Activated CD4-positive, alpha-beta T cell treated with anti-CD3 and anti-CD28 coated beads, Interleukin-2, amount 50 U/mL, for 4 hours (primary cell): ENCODE results near the gene TRPV6.

Experiments used
- DNase-seq, 2 experiments: peaks; one replicate each; pipeline ENCODE4 v3.0.0-alpha.2; 2020

TRPV6 gene

DNA sequence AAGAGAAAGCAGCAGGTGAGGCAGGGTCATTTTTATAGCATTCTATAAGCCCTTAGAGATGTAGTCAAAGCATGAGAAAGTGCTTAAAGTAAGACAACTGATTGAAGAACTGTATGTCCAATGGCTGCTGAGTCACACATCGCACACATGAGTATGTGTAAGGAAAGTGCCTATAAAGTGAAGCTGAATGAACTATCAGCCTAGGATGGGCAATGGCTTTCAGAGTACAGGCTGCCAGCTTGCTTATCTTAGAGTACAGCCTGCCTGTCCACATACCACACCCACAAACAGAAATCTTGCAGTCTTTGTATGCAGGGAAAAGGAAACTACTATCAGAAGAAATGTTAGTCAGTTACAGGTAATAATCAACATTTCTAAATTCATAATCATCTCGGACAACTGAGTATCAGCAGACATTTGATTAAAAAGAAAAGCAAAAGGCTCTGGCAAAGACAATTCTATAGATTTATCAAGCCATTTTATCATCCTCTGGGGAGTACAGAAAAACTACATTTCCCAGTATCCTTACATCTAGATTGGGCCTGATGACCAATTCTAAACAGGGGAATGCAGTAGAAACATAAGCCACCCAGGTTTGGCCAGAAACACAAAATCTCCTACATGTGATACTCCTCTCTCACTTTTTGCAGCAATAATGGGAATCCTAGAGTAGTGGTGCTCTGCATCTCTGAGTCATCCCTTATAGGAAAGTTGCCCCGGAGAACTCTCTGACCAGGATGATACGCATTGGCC, 46.9 kb downstream of the TRPV6 start:
- DNase-seq, result no peak

DNA sequence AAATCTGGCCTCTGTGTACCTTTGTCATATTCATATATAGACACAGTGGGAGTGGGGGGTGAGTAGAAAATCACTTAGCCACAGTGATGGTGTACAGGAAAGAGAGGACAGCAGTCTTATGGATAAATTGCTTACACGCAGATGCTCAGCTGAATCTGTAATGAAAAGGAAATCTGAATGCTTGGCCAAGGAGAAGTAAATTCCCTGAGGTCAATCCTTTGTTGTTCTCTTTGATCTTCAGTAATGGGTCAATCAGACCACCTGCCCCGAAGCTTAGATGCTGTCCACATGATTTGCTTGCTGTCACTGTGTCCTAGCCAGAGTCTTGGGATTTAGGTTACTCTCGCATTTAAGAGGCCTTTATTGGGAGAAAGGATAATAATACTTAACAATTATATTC, 49.1 kb downstream of the TRPV6 start:
- no peak for DNase-seq

DNA sequence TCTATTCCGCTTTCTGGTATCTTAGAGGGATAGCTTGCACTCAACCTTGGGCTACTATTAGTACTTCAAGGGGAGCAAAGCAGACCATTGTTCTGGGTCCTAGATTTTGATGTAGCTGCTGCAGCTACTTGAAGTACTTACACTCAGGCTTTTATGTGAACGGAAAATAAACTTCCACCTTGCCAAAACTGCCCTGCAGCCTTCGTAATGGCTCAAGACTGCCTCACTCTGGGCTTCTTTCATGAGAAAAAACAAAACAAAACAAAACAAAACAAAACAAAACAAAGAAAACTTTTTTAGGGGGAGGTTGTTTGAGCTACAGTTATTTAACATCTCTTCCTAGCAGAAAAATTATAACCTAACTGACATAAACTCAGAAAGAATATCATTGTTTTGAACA, 50.1 kb downstream of the TRPV6 start:
- DNase-seq, result no peak

DNA sequence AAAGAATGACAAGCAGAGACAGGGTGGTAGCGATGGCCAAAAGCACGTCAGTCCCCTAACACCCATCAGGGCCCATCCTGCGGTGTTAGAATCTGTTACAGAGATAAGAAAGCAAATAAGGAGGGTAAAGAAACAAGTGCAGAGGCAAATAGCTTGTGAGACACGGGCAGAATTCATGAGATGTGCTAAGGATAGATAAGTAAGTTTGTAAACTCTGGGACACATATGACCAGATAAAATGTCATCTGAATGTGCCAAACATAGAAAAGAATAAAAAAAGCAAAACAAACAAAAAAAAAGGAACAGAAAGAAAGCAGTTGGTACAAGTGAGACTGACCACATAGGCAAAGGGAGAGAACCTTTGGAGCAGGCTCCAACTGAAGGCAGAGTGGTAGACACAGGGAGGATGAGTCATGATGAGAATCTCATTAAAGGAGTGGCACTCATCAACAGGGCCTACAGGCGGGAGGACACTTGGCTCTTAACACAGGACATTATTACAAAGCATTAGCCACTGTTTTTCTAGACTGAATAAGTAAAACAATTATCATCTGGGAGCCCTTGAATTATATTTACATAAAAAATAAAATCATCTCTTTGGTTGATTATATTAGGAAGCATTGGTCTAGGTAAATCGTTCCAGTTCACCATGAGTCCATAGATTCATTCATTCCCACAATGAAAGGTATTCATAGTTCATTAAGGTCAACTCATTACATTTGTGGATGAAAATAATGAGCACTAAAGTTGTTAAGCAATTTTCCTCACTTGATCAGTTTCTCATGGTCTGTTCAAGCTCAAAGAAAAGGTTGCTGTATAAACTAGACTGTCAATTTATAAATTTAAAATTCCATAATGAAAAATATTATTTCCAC, 52.1 kb downstream of the TRPV6 start:
- no peak for DNase-seq

DNA sequence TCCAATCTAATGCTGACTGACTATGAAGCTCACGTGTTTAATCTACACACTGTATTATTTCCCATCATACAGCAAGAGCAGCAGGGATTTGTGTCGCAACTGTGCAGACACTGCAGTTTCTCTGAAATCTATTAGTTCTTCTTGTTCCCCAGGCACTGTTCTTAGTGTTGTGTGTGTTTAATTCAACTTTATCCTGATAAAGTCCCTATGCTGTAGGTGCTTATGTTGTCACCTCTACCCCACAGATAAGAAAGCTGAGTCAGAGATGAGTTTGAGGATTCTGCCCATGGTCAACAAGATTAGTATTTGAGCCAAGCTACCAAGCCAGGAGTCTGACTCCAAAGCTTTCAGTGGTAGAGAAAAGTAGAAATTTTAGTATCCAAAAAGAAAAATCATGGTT, 53.1 kb downstream of the TRPV6 start:
- DNase-seq, result no peak

DNA sequence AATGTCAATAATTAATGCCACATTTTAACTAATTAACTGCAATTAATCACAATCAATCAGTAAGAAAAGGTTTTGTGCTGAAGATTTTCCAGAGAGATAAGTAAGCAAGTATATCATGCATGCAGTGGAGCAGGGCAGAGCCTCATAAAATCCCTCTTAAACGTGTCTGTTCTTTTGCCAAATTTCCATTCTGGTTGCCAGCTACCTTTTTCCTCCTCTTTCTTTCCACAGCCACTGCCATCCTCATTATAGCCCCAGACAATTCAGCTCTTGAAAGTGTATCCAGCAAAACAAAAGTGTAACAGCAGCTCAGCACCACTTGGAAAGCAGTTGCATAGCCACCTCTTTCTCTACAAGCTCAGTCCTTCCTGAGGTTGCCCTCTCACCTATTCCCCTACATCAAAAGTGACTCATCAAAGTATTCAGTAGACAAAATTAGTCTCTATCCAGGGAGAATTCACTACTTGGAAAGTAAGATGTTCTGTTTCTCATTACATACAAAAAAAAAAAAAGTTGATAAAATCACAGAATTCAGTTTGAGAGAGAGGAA, 57.5 kb downstream of the TRPV6 start:
- DNase-seq, result no peak

DNA sequence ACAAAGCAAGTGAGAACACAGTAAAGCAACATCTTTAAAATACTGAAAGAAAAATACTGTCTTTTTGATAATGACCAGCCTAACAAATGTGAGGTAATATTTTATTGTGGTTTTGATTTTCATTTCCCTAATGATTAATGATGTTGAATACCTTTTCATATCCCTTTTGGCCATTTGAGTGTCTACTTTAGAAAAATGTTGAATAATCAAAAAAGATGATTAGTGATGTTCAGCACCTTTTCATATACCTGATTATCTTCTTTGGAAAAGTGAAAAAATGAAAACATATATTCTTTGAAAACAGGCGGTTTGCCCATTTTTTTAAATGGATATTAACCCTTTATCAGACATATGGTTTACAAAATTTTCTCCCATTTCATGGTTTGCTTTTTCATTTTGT, 62.8 kb downstream of the TRPV6 start:
- DNase-seq, result no peak
